Ishikawa (cell line): Measurements from ENCODE around the gene NCK1.

Experiments used
- CEBPB ChIP-seq: IDR thresholded peaks from 2 replicates; pipeline ENCODE4 v1.6.1; 2012
- CREB1 ChIP-seq: IDR thresholded peaks from 2 replicates; pipeline ENCODE4 v1.6.1; 2012; ENCODE audit warnings: low read depth
- FOXM1 ChIP-seq: IDR thresholded peaks from 2 replicates; pipeline ENCODE4 v1.6.1; 2012; ENCODE audit warnings: low read depth, borderline replicate concordance
- RAD21 ChIP-seq: IDR thresholded peaks from 2 replicates; pipeline ENCODE4 v1.6.1; 2012; ENCODE audit warnings: low read depth
- TF ChIP-seq, protein P1 (sequence below): IDR thresholded peaks from 2 replicates; pipeline ENCODE4 v1.6.1; 2012; ENCODE audit warnings: low read depth, mild to moderate bottlenecking

- TF ChIP-seq, protein P1, sequence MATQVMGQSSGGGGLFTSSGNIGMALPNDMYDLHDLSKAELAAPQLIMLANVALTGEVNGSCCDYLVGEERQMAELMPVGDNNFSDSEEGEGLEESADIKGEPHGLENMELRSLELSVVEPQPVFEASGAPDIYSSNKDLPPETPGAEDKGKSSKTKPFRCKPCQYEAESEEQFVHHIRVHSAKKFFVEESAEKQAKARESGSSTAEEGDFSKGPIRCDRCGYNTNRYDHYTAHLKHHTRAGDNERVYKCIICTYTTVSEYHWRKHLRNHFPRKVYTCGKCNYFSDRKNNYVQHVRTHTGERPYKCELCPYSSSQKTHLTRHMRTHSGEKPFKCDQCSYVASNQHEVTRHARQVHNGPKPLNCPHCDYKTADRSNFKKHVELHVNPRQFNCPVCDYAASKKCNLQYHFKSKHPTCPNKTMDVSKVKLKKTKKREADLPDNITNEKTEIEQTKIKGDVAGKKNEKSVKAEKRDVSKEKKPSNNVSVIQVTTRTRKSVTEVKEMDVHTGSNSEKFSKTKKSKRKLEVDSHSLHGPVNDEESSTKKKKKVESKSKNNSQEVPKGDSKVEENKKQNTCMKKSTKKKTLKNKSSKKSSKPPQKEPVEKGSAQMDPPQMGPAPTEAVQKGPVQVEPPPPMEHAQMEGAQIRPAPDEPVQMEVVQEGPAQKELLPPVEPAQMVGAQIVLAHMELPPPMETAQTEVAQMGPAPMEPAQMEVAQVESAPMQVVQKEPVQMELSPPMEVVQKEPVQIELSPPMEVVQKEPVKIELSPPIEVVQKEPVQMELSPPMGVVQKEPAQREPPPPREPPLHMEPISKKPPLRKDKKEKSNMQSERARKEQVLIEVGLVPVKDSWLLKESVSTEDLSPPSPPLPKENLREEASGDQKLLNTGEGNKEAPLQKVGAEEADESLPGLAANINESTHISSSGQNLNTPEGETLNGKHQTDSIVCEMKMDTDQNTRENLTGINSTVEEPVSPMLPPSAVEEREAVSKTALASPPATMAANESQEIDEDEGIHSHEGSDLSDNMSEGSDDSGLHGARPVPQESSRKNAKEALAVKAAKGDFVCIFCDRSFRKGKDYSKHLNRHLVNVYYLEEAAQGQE: no peak
- no peak for TF ChIP-seq RAD21
- no peak for TF ChIP-seq CEBPB
- TF ChIP-seq CREB1: no peak
- no peak for TF ChIP-seq FOXM1
Observed at GRCh38 chr3:136852180-136852579, 9.8 kb upstream of the NCK1 start.
